CD4-positive, alpha-beta T cell (primary cell): Measurements from ENCODE around the gene SV2C. TPM values are rescaled to one million over a fixed set of nuclear protein-coding genes. Genes with fewer than 3 reads are reported as not detected.
"Not testable (repeated sequence)": the region's sequence is repeated elsewhere in the genome, so short reads cannot be mapped to it uniquely, and the experiment has no call there.

Source experiments
- ATAC-seq: fragments of 200-7000 bp; cut with Tn5 transposase; one replicate; pipeline ENCODE4 v1.10.0; 2022; ENCODE audit warnings: mild to moderate bottlenecking; ENCODE audit not compliant: poor library complexity
- CTCF ChIA-PET: fragments of 350-600 bp; sonication (Branson Sonifier 250); formaldehyde crosslinking; loops from one replicate; lab custom pipeline; 2021; ENCODE audit warnings: antibody characterized with exemption, inconsistent platforms; lab: Charles Lee
- POLR2A ChIA-PET: fragments of 350-600 bp; sonication (Branson Sonifier 250); formaldehyde crosslinking; loops from one replicate; lab custom pipeline; 2021; ENCODE audit warnings: antibody characterized with exemption, inconsistent platforms; lab: Charles Lee
- DNase-seq, 14 experiments: peaks; one replicate each; pipeline ENCODE4 v3.0.0-alpha.2; 2013 to 2020; ENCODE audit warnings: mixed read lengths in 2 of 14
- H3K27ac ChIP-seq, 2 donors: one replicate each; pipeline versions ENCODE4 v1.5.1 to v1.7.0; 2013; ENCODE audit warnings: low read length in 2 of 2, low read depth in 1 of 2, mild to moderate bottlenecking in 1 of 2
- H3K27me3 ChIP-seq, 2 experiments: 1 replicate in 1 of 2; 2 replicates in 1 of 2; pipeline versions ENCODE4 v1.6.1 to v1.7.0; 2013; ENCODE audit warnings: low read length in 2 of 2, control low read depth in 1 of 2, mild to moderate bottlenecking in 1 of 2, moderate library complexity in 1 of 2; ENCODE audit not compliant: insufficient read depth in 2 of 2, control insufficient read depth in 1 of 2
- H3K36me3 ChIP-seq: one replicate; pipeline ENCODE4 v1.6.1; 2013; ENCODE audit warnings: low read length, control low read depth; ENCODE audit not compliant: insufficient read depth
- H3K4me1 ChIP-seq: one replicate; pipeline ENCODE4 v1.6.1; 2013; ENCODE audit warnings: low read length, control low read depth; ENCODE audit not compliant: insufficient read depth
- H3K4me3 ChIP-seq: one replicate; pipeline ENCODE4 v1.5.1; 2013; ENCODE audit warnings: mild to moderate bottlenecking, low read length, moderate library complexity
- H3K9me3 ChIP-seq, 2 experiments: 1 replicate in 1 of 2; 2 replicates in 1 of 2; pipeline versions ENCODE4 v1.6.1 to v1.7.0; 2013; ENCODE audit warnings: low read length in 2 of 2, mild to moderate bottlenecking in 2 of 2, control low read depth in 1 of 2, moderate library complexity in 1 of 2; ENCODE audit not compliant: control insufficient read depth in 1 of 2, insufficient read depth in 1 of 2
- H3K27ac Mint-ChIP-seq: one replicate; pipeline ENCODE4 v1.8.0; 2020; ENCODE audit warnings: mixed read lengths
- H3K27me3 Mint-ChIP-seq: one replicate; pipeline ENCODE4 v1.8.0; 2021; ENCODE audit warnings: mixed read lengths
- H3K36me3 Mint-ChIP-seq: one replicate; pipeline ENCODE4 v1.8.0; 2021; ENCODE audit warnings: low read depth, mixed read lengths
- H3K4me1 Mint-ChIP-seq: one replicate; pipeline ENCODE4 v1.8.0; 2021; ENCODE audit warnings: low read depth, mixed read lengths
- H3K4me3 Mint-ChIP-seq: one replicate; pipeline ENCODE4 v1.8.0; 2020; ENCODE audit warnings: mild to moderate bottlenecking, mixed read lengths
- H3K9me3 Mint-ChIP-seq: one replicate; pipeline ENCODE4 v1.8.0; 2020; ENCODE audit warnings: mixed read lengths
- intact Hi-C, 2 experiments: fragments of 100-400 bp; cut with DNase I in 1 of 2; cut with micrococcal nuclease in 1 of 2; formaldehyde crosslinking; loops; one replicate each; pipeline versions ENCODE4 v1.15.1 to v1.9.0; 2023 to 2025; cut with DNase I, micrococcal nuclease
- polyA plus RNA-seq, 2 donors: library from polyadenylated mRNA; unstranded; fragments of 120-200 nt; gene quantifications; one replicate each; pipeline ENCODE4 v1.2.1, GENCODE V29; 2013
- total RNA-seq, 174 experiments: library from RNA in 2 of 174; stranded (reverse) in 2 of 174; gene quantifications; one replicate each; pipeline ENCODE4 v1.2.3 and lab custom pipeline; 2021 to 2026
- TF ChIP-seq, protein P1 (sequence below): fragments of 200-600 bp; IDR thresholded peaks from one replicate; pipeline ENCODE4 v1.8.0; 2022; ENCODE audit warnings: antibody characterized with exemption, mild to moderate bottlenecking

Gene SV2C, protein sequence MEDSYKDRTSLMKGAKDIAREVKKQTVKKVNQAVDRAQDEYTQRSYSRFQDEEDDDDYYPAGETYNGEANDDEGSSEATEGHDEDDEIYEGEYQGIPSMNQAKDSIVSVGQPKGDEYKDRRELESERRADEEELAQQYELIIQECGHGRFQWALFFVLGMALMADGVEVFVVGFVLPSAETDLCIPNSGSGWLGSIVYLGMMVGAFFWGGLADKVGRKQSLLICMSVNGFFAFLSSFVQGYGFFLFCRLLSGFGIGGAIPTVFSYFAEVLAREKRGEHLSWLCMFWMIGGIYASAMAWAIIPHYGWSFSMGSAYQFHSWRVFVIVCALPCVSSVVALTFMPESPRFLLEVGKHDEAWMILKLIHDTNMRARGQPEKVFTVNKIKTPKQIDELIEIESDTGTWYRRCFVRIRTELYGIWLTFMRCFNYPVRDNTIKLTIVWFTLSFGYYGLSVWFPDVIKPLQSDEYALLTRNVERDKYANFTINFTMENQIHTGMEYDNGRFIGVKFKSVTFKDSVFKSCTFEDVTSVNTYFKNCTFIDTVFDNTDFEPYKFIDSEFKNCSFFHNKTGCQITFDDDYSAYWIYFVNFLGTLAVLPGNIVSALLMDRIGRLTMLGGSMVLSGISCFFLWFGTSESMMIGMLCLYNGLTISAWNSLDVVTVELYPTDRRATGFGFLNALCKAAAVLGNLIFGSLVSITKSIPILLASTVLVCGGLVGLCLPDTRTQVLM
- under 1 TPM; 0.03 to 0.08 TPM for total RNA-seq
- 0.01 TPM for polyA plus RNA-seq (2013, experiment 1 of 2)
- 0.01 TPM for polyA plus RNA-seq (2013, experiment 2 of 2)
- total RNA-seq (lab: John Stamatoyannopoulos, UW) = 0 to 3.5 (median 0.19) reads per million in 172 experiments

- peaks cover 39 to 69% of the 10 kb centered on the region in 2 experiments for H3K27me3 ChIP-seq
- H3K27ac Mint-ChIP-seq = no peak within 1 kb of the TSS
- peaks cover 0 to 7% of the 10 kb centered on the region in 2 experiments for H3K9me3 ChIP-seq
- intact Hi-C loops = no loop called here
- peak within 1 kb of the TSS; percentile 19 for H3K4me3 ChIP-seq
- CTCF ChIA-PET = no interaction called here
- peak within 1 kb of the TSS; percentile 73 for H3K4me3 Mint-ChIP-seq
- H3K9me3 Mint-ChIP-seq = no peaks in the 10 kb centered on the region
- POLR2A ChIA-PET = no interaction called here
- TF ChIP-seq, protein P1, sequence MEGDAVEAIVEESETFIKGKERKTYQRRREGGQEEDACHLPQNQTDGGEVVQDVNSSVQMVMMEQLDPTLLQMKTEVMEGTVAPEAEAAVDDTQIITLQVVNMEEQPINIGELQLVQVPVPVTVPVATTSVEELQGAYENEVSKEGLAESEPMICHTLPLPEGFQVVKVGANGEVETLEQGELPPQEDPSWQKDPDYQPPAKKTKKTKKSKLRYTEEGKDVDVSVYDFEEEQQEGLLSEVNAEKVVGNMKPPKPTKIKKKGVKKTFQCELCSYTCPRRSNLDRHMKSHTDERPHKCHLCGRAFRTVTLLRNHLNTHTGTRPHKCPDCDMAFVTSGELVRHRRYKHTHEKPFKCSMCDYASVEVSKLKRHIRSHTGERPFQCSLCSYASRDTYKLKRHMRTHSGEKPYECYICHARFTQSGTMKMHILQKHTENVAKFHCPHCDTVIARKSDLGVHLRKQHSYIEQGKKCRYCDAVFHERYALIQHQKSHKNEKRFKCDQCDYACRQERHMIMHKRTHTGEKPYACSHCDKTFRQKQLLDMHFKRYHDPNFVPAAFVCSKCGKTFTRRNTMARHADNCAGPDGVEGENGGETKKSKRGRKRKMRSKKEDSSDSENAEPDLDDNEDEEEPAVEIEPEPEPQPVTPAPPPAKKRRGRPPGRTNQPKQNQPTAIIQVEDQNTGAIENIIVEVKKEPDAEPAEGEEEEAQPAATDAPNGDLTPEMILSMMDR = no peak
- H3K36me3 Mint-ChIP-seq = no peaks in the 10 kb centered on the region
- H3K4me1 Mint-ChIP-seq = peaks cover 25% of the 10 kb centered on the region
- ATAC-seq (peak; percentile 61), DNase-seq (peak in 3 of 14 experiments; percentile 16 to 44 (median 26))
- H3K27me3 Mint-ChIP-seq = peaks cover 89% of the 10 kb centered on the region
- H3K36me3 ChIP-seq = no peaks in the 10 kb centered on the region
- no peak within 1 kb of the TSS for H3K27ac ChIP-seq
- H3K4me1 ChIP-seq = peaks cover 29% of the 10 kb centered on the region
Observed at GRCh38 chr5:76082772-76083554, at the start of gene SV2C. Gene SV2C (plus strand): TSS chr5:76083383. CDS start chr5:76131751, 48,368 bp downstream.

- peak overlapping the region; percentile 84 for H3K4me3 Mint-ChIP-seq
- H3K27ac Mint-ChIP-seq = peak overlapping the region; percentile 38
- DNase-seq = peak in 7 of 14 experiments; percentile 1 to 44 (median 11)
- ATAC-seq, H3K36me3 ChIP-seq, H3K9me3 ChIP-seq, H3K27me3 ChIP-seq, H3K4me1 ChIP-seq, POLR2A ChIA-PET, H3K36me3 Mint-ChIP-seq, H3K9me3 Mint-ChIP-seq, CTCF ChIA-PET, H3K27ac ChIP-seq, intact Hi-C loops: not testable (repeated sequence)
- H3K4me3 ChIP-seq = peak overlapping the region; percentile 10
- H3K4me1 Mint-ChIP-seq = peaks cover 26% of the 10 kb centered on the region
- H3K27me3 Mint-ChIP-seq = peaks cover 42% of the 10 kb centered on the region
Observed at GRCh38 chr5:76037736-76038151, 45.4 kb upstream of the SV2C start.

- Histone ChIP-seq H3K27me3 (peaks cover 0 to 6% of the 10 kb centered on the region in 2 experiments), H3K27ac (no peak overlapping the region), H3K36me3 (no peaks in the 10 kb centered on the region), H3K4me3 (no peak overlapping the region), H3K9me3 (peaks cover 0 to 4% of the 10 kb centered on the region in 2 experiments), H3K4me1 (no peaks in the 10 kb centered on the region)
- H3K4me3 Mint-ChIP-seq = peak overlapping the region; percentile 84
- peaks cover 2% of the 10 kb centered on the region for H3K9me3 Mint-ChIP-seq
- H3K27me3 Mint-ChIP-seq = peaks cover 47% of the 10 kb centered on the region
- DNase-seq = no peak
- peaks cover 26% of the 10 kb centered on the region for H3K4me1 Mint-ChIP-seq
- intact Hi-C loops = no loop called here
- CTCF ChIA-PET = no interaction called here
- no peaks in the 10 kb centered on the region for H3K36me3 Mint-ChIP-seq
- POLR2A ChIA-PET = no interaction called here
- peak overlapping the region; percentile 38 for H3K27ac Mint-ChIP-seq
- TF ChIP-seq, protein P1 = no peak
- no peak for ATAC-seq
Observed at GRCh38 chr5:76038212-76038611, 45.0 kb upstream of the SV2C start.
